Subcutaneous adipose tissue (tissue), 4 donors: ENCODE measurements around the gene CERS6. TPM values are rescaled to one million over a fixed set of nuclear protein-coding genes. Genes with fewer than 3 reads are reported as not detected.

Source experiments
- CTCF ChIP-seq: fragments of 450-650 bp; IDR thresholded peaks from one replicate; pipeline ENCODE4 v1.5.1; 2016; ENCODE audit warnings: low read depth, mild to moderate bottlenecking, control low read depth, antibody characterized with exemption, moderate library complexity
- total RNA-seq, 4 donors: library from RNA; depleted of rRNA; stranded (reverse); fragments of >200 nt; gene quantifications; one replicate each; pipeline ENCODE4 v1.1.0, GENCODE V29; 2016

The CERS6 gene
- total RNA-seq, 4 donors from 2014 or later, result 51.7 to 77.1 (median 59.3) TPM

- TF ChIP-seq CTCF, result no peak
Measured at GRCh38 chr2:168794968-168795367, 338.9 kb downstream of the CERS6 start.

GRCh38 chr2:168796090-168796577, 340.1 kb downstream of the CERS6 start:
- no peak for TF ChIP-seq CTCF

GRCh38 chr2:168796583-168797285, 340.7 kb downstream of the CERS6 start:
- TF ChIP-seq CTCF, result no peak

GRCh38 chr2:168797286-168797655, 341.2 kb downstream of the CERS6 start:
- TF ChIP-seq CTCF, result no peak

- TF ChIP-seq CTCF, result no peak
Measured at GRCh38 chr2:168798076-168798887, 342.2 kb downstream of the CERS6 start.

GRCh38 chr2:168798888-168799410, 342.9 kb downstream of the CERS6 start:
- TF ChIP-seq CTCF, result no peak

GRCh38 chr2:168801471-168801870, 345.4 kb downstream of the CERS6 start:
- TF ChIP-seq CTCF, result no peak
